Measurements from ENCODE around the gene SAMD4B.

SAMD4B gene

DNA sequence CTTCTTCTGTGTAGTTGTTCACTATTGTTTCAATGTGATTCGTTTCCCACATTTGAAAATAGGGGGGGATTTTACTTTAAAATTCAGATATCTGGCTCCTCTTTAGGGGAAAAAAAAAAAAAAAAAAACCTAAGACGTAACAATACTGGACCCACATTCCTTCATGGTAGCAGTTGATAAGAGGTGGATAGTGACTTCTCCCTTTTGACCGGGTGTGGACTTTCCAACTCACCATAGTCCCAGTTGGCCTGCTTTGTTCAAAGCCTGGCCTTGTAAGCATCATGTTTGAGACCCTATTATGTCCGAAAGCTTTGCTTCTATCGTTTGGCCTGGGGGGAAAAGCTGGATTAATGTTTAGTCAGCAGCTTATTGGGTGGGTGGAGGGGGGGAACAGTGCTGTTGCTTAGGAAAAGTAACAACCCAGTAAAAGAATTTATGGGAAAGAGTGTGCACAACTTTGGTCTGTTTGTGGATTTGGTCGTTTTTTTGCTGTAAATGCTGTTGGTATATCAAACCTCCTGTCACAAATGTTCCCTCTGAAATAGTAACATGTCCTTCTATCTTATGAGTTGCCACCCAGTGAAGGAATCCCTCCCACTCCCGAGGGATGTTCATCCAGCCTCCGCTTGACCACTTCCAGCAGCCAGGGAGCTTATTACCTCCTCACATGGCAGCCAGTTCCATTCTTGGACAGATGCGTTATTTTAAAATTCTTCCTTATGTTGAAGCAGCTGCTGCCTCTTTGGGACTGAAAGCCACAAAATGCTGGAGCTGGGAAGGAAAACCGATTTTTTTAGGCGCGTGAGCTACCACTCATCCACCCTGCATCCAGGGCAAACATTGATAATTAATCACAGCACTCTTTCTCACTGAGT lies 10.4 kb downstream of the SAMD4B start:
- Histone ChIP-seq H3K27me3 (replicated peaks; ENCODE audit: control insufficient read depth, insufficient read depth, low read length) (no peaks in the 10 kb centered on the region), H3K4me3 (replicated peaks; ENCODE audit: low read depth, low read length) (no peak overlapping the region), H3K36me3 (ENCODE audit: control insufficient read depth, insufficient read depth, low read length) (peaks cover 24% of the 10 kb centered on the region)
- no peak for DNase-seq (ENCODE audit: extremely low read depth, insufficient read length)
- TF ChIP-seq CTCF (IDR thresholded peaks at IDR 0.05; ENCODE audit: insufficient read depth, low read length, poor library complexity, severe bottlenecking) = no peak

DNA sequence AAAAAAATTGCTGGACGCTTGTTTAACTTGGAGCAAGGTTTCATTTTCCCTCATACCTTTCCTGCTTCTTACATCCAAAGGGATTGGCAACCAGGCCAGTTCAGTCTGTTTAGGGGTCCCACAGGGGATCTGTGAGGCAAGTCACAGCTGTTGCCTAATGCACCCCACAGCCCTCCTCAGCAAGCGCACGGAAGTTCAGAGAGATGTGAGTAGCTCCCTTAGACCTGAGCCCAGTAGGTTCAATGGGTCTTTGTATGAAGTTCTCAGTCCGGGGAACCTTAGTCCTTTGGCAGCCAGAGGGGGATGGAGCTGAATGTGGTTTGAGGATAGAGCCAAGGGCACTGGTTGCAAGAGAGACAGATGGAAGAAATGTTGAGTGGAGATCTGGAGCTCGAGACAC lies 13.0 kb downstream of the SAMD4B start:
- H3K36me3 ChIP-seq (ENCODE audit: control insufficient read depth, insufficient read depth, low read length) = peaks cover 24% of the 10 kb centered on the region
- no peak for TF ChIP-seq CTCF (IDR thresholded peaks at IDR 0.05; ENCODE audit: insufficient read depth, low read length, poor library complexity, severe bottlenecking)
- DNase-seq (ENCODE audit: extremely low read depth, insufficient read length) = no peak
- H3K27me3 ChIP-seq (replicated peaks; ENCODE audit: control insufficient read depth, insufficient read depth, low read length) = no peaks in the 10 kb centered on the region
- H3K4me3 ChIP-seq (replicated peaks; ENCODE audit: low read depth, low read length) = no peak overlapping the region

- no peak for DNase-seq (ENCODE audit: extremely low read depth, insufficient read length)
- no peak for TF ChIP-seq CTCF (IDR thresholded peaks at IDR 0.05; ENCODE audit: insufficient read depth, low read length, poor library complexity, severe bottlenecking)
- no peaks in the 10 kb centered on the region for H3K27me3 ChIP-seq (replicated peaks; ENCODE audit: control insufficient read depth, insufficient read depth, low read length)
- peaks cover 27% of the 10 kb centered on the region for H3K36me3 ChIP-seq (ENCODE audit: control insufficient read depth, insufficient read depth, low read length)
- no peak overlapping the region for H3K4me3 ChIP-seq (replicated peaks; ENCODE audit: low read depth, low read length)
Measured at GRCh38 chr19:39356073-39356472, 13.9 kb downstream of the SAMD4B start.

- Histone ChIP-seq H3K36me3 (ENCODE audit: control insufficient read depth, insufficient read depth, low read length) (peaks cover 27% of the 10 kb centered on the region), H3K4me3 (replicated peaks; ENCODE audit: low read depth, low read length) (no peak overlapping the region), H3K27me3 (replicated peaks; ENCODE audit: control insufficient read depth, insufficient read depth, low read length) (no peaks in the 10 kb centered on the region)
- no peak for DNase-seq (ENCODE audit: extremely low read depth, insufficient read length)
- no peak for TF ChIP-seq CTCF (IDR thresholded peaks at IDR 0.05; ENCODE audit: insufficient read depth, low read length, poor library complexity, severe bottlenecking)
Measured at GRCh38 chr19:39356647-39357046, 14.4 kb downstream of the SAMD4B start.

DNA sequence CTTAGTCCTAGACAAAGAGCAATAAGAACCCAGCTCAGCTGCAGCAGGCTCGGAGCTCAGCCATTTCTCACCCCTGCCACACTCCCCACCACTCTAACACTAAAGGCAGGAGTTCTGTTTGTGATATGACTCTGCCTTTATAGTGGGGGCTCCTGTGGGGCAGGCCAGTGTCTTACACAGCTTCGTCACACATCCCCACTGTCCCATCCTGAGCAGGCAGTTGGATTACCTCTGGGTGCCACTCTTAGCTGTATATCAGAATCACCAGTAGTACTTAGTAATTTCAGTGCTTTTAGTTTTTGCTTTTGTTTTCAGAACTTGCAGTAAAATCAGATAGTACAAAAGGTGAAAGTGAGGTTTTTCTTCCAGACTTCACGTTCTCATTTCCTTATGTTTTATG lies 16.8 kb downstream of the SAMD4B start:
- DNase-seq (ENCODE audit: extremely low read depth, insufficient read length) = no peak
- Histone ChIP-seq H3K27me3 (replicated peaks; ENCODE audit: control insufficient read depth, insufficient read depth, low read length) (no peaks in the 10 kb centered on the region), H3K4me3 (replicated peaks; ENCODE audit: low read depth, low read length) (no peak overlapping the region), H3K36me3 (ENCODE audit: control insufficient read depth, insufficient read depth, low read length) (peaks cover 31% of the 10 kb centered on the region)
- TF ChIP-seq CTCF (IDR thresholded peaks at IDR 0.05; ENCODE audit: insufficient read depth, low read length, poor library complexity, severe bottlenecking) = no peak

Data from GM06990 (cell line).